ENCODE measurements around the gene ACOX3. TPM values are rescaled to one million over a fixed set of nuclear protein-coding genes. Genes with fewer than 3 reads are reported as not detected.

The ACOX3 gene
- total RNA-seq, 6 experiments from 2014 or later: 18.6 to 23.2 (median 19.9) TPM

GRCh38 chr4:8411351-8412180 lies 29.0 kb downstream of the ACOX3 start:
- Mint-ChIP-seq H3K27me3 (ENCODE audit: insufficient read depth) (no peaks in the 10 kb centered on the region; the same call in 1 of the 2 replicates), H3K27ac (no peak overlapping the region)
- TF ChIP-seq CTCF (IDR thresholded peaks at IDR 0.05): no peak

DNA sequence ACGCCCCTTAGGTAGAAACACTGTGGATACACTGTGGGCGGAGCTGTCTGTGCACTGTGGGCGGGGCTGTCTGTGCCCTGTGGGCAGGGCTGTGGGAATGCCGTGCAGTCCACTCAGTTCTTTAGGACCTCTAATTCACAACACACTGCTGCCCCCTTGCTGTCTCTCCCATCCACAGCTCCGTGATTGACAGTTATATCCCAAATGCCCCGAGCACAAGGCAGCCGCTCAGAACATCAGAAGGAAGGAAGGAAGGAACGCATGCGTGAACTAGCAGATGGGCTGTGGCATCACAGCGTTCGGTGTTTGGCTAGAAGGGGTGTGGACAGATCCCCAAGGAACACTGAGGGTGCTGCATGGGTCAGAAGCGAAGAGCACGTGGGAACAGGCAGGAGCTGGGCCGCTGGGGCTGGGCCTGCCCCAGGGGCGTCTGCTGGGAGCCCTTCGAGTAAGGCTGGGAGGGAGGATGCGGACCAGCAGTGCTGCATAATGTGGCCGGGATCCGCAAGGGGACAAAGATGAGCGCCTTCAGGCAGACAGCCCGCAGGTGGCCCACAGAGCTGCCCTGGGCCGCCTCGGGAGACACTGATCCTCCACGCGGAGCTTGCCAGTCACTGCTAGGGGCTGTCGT lies 29.8 kb downstream of the ACOX3 start:
- H3K27ac Mint-ChIP-seq: no peak overlapping the region
- no peaks in the 10 kb centered on the region; the same call in 1 of the 2 replicates for H3K27me3 Mint-ChIP-seq (ENCODE audit: insufficient read depth)
- peak; percentile 40; the same call in 1 of the 2 replicates for TF ChIP-seq CTCF (IDR thresholded peaks at IDR 0.05)
- no peak overlapping the region for H3K4me3 Mint-ChIP-seq
- peaks cover 41% of the 10 kb centered on the region for H3K36me3 Mint-ChIP-seq (ENCODE audit: low read depth)
- H3K4me1 Mint-ChIP-seq (ENCODE audit: low read depth): peaks cover 8% of the 10 kb centered on the region
- peak; percentile 41 for DNase-seq
- H3K9me3 Mint-ChIP-seq: no peaks in the 10 kb centered on the region

More at GRCh38 chr4:8411351-8412180, 29.0 kb downstream of the ACOX3 start:
- no peaks in the 10 kb centered on the region for H3K9me3 Mint-ChIP-seq
- no peak overlapping the region for H3K4me3 Mint-ChIP-seq
- H3K36me3 Mint-ChIP-seq (ENCODE audit: low read depth): peaks cover 37% of the 10 kb centered on the region
- DNase-seq: no peak
- H3K4me1 Mint-ChIP-seq (ENCODE audit: low read depth): peaks cover 8% of the 10 kb centered on the region

- Mint-ChIP-seq H3K27ac (no peak overlapping the region), H3K36me3 (ENCODE audit: low read depth) (peaks cover 44% of the 10 kb centered on the region), H3K9me3 (no peaks in the 10 kb centered on the region), H3K4me3 (no peak overlapping the region), H3K27me3 (ENCODE audit: insufficient read depth) (no peaks in the 10 kb centered on the region; the same call in 1 of the 2 replicates), H3K4me1 (ENCODE audit: low read depth) (peaks cover 8% of the 10 kb centered on the region)
- DNase-seq: no peak
- no peak for TF ChIP-seq CTCF (IDR thresholded peaks at IDR 0.05)
Observed at GRCh38 chr4:8410066-8410625, 30.4 kb downstream of the ACOX3 start.

GRCh38 chr4:8409264-8410065 lies 31.1 kb downstream of the ACOX3 start:
- H3K4me3 Mint-ChIP-seq: no peak overlapping the region
- no peaks in the 10 kb centered on the region; the same call in 1 of the 2 replicates for H3K27me3 Mint-ChIP-seq (ENCODE audit: insufficient read depth)
- no peak overlapping the region for H3K27ac Mint-ChIP-seq
- DNase-seq: no peak
- H3K9me3 Mint-ChIP-seq: no peaks in the 10 kb centered on the region
- peaks cover 47% of the 10 kb centered on the region for H3K36me3 Mint-ChIP-seq (ENCODE audit: low read depth)
- H3K4me1 Mint-ChIP-seq (ENCODE audit: low read depth): peaks cover 8% of the 10 kb centered on the region
- no peak for TF ChIP-seq CTCF (IDR thresholded peaks at IDR 0.05)

GRCh38 chr4:8407756-8408155 lies 32.8 kb downstream of the ACOX3 start:
- Mint-ChIP-seq H3K27ac (no peak overlapping the region), H3K36me3 (ENCODE audit: low read depth) (peaks cover 39% of the 10 kb centered on the region), H3K4me3 (no peak overlapping the region), H3K27me3 (ENCODE audit: insufficient read depth) (no peaks in the 10 kb centered on the region; the same call in 1 of the 2 replicates), H3K4me1 (ENCODE audit: low read depth) (peaks cover 13% of the 10 kb centered on the region), H3K9me3 (no peaks in the 10 kb centered on the region)
- no peak for TF ChIP-seq CTCF (IDR thresholded peaks at IDR 0.05)
- DNase-seq: no peak

Data from HFFc6 (cell line).